HUES48 (cell line): ENCODE data around the gene PCDHA1.

ENCODE experiments used
- H3K27ac ChIP-seq: one replicate; pipeline ENCODE4 v1.7.0; 2013; ENCODE audit warnings: low read depth, low read length, inconsistent platforms
- H3K27me3 ChIP-seq: 2 replicates; pipeline ENCODE4 v1.6.1; 2013; ENCODE audit warnings: mild to moderate bottlenecking, low read length; ENCODE audit not compliant: control insufficient read depth, insufficient read depth
- H3K36me3 ChIP-seq: 2 replicates; pipeline ENCODE4 v1.6.1; 2013; ENCODE audit warnings: low read length; ENCODE audit not compliant: control insufficient read depth, insufficient read depth
- H3K4me1 ChIP-seq: 2 replicates; pipeline ENCODE4 v1.6.1; 2013; ENCODE audit warnings: mild to moderate bottlenecking, low read length; ENCODE audit not compliant: control insufficient read depth, insufficient read depth
- H3K4me3 ChIP-seq: 2 replicates; pipeline ENCODE4 v1.5.1; 2013; ENCODE audit warnings: mild to moderate bottlenecking, low read depth, low read length
- H3K9ac ChIP-seq: 2 replicates; pipeline ENCODE4 v1.6.1; 2013; ENCODE audit warnings: mild to moderate bottlenecking, low read depth, low read length, moderate library complexity
- H3K9me3 ChIP-seq: 2 replicates; pipeline ENCODE4 v1.6.1; 2013; ENCODE audit warnings: low read length; ENCODE audit not compliant: control insufficient read depth, insufficient read depth

PCDHA1 gene

DNA sequence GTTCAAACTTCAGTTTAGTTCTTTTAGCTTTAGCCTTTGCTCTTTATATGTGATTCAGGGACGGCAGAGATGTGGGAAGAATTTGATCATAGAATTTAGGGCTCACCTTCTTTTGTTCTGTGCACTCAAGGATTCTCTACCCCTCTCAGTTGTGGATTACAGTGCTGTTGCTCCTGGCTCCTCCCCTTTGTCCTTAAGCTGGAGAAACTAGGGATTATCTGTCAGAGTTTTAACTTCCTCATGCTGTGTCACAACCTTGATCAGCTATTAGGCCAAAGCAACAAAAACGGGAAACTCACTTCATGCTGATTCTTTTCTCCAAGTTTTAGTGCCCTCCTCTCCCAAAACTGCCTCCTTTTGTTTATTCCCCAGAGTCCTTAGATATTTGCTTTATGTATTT is 167.3 kb downstream of the PCDHA1 start:
- Histone ChIP-seq H3K27ac (no peak overlapping the region), H3K9ac (no peak overlapping the region), H3K36me3 (no peaks in the 10 kb centered on the region), H3K27me3 (no peaks in the 10 kb centered on the region), H3K4me3 (no peak overlapping the region), H3K9me3 (no peaks in the 10 kb centered on the region), H3K4me1 (no peaks in the 10 kb centered on the region)

DNA sequence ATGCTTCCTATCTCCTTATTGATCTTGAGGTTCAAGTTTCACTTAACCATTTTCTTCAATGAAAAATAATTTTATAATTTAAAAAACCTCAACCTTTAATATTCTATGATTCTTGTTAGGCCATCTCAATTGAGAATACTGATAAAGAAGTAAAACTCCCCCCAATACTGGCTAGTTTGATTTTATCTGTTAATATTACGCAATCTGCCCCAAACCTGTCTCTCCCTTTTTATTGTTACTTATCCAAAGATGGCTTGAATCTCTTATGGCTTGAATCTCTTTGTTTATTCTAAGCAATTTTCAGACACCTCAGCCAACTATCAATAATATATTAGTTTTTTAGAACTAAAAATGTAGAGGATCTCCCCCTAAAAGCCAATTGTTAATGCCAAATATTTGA is 176.2 kb downstream of the PCDHA1 start:
- Histone ChIP-seq H3K9me3 (no peaks in the 10 kb centered on the region), H3K36me3 (no peaks in the 10 kb centered on the region), H3K4me3 (no peak overlapping the region), H3K9ac (no peak overlapping the region), H3K27ac (no peak overlapping the region), H3K4me1 (peaks cover 12% of the 10 kb centered on the region), H3K27me3 (peaks cover 27% of the 10 kb centered on the region)

DNA sequence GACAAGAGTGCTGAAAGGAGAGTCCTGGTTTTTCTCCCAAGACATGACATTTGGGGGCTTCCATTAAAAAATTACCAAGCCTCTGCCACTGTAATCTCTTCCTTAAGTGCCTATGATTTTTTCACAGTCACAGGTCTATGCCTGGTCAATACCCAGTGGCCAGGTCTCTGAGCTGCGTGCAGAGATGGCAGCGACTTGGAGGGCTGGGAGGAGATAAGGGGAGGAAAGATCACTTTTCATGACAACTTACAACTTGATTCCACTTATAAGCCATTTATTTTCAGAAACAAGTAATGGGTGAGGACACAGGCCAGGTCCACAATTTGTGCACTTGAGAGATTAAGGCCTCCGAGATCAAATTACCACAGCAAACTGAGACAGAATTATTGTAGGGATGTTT is 178.4 kb downstream of the PCDHA1 start:
- peaks cover 15% of the 10 kb centered on the region for H3K4me1 ChIP-seq
- no peak overlapping the region for H3K4me3 ChIP-seq
- H3K27ac ChIP-seq, result no peak overlapping the region
- H3K9ac ChIP-seq, result no peak overlapping the region
- H3K27me3 ChIP-seq, result peaks cover 42% of the 10 kb centered on the region
- H3K9me3 ChIP-seq, result no peaks in the 10 kb centered on the region
- no peaks in the 10 kb centered on the region for H3K36me3 ChIP-seq

DNA sequence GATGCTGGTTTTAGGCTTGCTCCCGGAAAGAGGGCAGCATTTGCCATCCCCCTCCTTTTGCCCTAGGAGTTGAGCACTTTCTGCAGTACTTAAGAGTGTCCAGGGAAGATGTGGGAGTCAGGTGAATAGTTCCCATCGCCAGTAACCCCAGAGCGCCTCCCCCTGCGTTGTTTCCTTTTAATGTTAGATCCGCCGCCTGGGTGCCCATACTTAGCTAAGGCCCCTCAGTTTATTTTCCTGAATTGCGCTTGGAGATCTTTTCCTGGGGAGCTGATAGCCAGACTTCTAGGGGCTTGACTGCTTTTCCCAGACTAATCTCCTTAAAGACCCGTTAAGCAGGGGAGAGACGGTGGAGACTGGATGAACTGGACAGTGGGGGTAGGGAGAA is 180.0 kb downstream of the PCDHA1 start:
- H3K9me3 ChIP-seq, result no peaks in the 10 kb centered on the region
- peak overlapping the region; percentile 46; the same call in 1 of the 2 replicates for H3K9ac ChIP-seq
- H3K36me3 ChIP-seq, result no peaks in the 10 kb centered on the region
- H3K4me1 ChIP-seq, result peaks cover 19% of the 10 kb centered on the region
- peaks cover 42% of the 10 kb centered on the region for H3K27me3 ChIP-seq
- peak overlapping the region; percentile 44 for H3K27ac ChIP-seq
- H3K4me3 ChIP-seq, result peak overlapping the region; percentile 95

DNA sequence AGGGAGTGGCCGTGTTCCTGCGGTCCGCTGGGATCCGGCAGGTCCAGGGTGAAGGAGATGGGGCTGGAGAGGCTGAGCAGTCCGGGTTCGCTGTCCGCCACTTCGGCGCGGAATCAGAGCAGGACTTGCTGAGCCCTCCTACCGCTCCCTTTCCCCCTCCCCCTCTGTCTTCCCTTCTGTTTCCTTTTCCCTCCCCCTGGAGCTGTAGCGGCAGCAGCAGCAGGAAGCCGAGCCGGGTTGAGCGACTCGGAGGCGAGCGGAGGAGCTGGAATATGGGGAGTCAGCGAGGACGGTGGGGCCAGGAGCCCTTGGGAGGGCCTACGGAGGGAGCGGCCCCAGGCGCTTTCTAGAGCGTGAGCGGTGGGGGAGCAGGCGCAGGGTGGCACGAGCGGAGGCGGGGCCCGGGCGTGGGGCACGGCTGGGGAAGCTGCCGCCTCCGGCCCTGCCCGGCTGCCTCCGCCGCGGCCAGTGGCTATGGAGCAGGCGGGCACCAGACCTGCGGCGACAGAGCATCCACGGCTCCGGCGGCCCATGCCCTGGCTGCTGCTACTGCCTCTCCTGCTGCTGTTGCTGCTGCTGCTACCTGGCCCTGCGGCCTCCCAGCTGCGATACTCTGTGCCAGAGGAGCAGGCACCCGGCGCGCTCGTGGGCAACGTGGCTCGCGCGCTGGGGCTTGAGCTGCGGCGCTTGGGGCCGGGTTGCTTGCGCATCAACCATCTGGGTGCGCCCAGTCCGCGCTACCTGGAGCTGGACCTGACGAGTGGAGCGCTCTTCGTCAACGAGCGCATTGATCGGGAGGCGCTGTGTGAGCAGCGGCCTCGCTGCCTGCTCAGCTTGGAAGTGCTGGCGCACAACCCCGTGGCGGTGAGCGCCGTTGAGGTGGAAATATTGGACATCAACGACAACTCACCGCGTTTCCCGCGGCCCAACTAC is 180.6 kb downstream of the PCDHA1 start, which contains the start of gene PCDHAC2:
Gene PCDHAC2, plus strand, starts transcription at position 184 of the 933 bp plus-strand sequence. Its CDS starts 291 bp downstream, at position 475.
- H3K36me3 ChIP-seq, result no peaks in the 10 kb centered on the region
- H3K9me3 ChIP-seq, result no peaks in the 10 kb centered on the region
- peak within 1 kb of the TSS; percentile 95 for H3K4me3 ChIP-seq
- peaks cover 21% of the 10 kb centered on the region for H3K4me1 ChIP-seq
- H3K27me3 ChIP-seq, result peaks cover 42% of the 10 kb centered on the region
- H3K27ac ChIP-seq, result peak within 1 kb of the TSS; percentile 44
- H3K9ac ChIP-seq, result peak within 1 kb of the TSS; percentile 46

DNA sequence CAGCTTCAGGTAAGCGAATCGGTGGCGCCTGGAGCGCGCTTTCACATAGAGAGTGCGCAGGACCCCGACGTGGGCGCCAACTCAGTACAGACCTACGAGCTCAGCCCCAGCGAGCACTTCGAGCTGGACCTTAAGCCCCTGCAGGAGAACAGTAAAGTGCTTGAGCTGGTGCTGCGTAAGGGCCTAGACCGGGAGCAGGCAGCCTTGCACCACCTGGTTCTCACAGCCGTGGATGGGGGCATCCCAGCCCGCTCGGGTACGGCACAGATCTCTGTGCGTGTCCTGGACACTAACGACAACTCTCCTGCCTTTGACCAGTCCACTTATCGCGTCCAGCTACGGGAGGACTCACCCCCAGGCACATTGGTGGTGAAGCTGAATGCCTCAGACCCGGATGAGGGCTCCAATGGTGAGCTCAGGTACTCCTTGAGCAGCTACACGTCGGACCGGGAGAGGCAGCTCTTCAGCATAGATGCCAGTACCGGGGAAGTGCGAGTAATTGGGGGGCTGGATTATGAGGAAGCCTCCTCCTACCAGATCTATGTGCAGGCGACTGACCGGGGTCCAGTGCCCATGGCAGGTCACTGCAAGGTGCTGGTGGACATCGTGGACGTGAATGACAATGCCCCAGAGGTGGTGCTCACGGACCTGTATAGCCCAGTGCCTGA is 181.4 kb downstream of the PCDHA1 start:
- Histone ChIP-seq H3K9ac (no peak overlapping the region; the same call in 1 of the 2 replicates), H3K27ac (no peak overlapping the region)

DNA sequence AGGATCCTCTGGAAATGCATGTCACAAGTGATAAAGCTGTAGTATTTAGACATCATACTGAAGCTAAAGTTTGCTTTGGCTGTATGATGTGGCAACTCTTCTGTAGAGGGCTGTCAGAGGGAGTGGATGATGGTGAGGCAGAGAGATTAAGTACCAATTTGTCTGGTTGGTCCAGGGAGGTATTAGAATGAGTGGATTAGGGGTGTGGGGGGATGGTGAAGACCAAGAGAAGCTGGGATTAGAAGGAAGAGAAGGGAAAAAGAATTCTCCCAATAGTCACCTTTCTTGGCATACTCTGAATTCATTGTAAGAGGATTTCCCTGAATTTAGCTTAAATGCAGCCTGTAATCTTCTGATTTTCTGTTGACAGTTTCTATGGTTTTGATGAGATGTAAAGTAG is 183.9 kb downstream of the PCDHA1 start:
- Histone ChIP-seq H3K27ac (no peak overlapping the region), H3K9me3 (no peaks in the 10 kb centered on the region), H3K36me3 (no peaks in the 10 kb centered on the region), H3K9ac (no peak overlapping the region), H3K4me1 (peaks cover 19% of the 10 kb centered on the region), H3K27me3 (peaks cover 33% of the 10 kb centered on the region), H3K4me3 (no peak overlapping the region)

More for the DNA sequence above, 181.4 kb downstream of the PCDHA1 start:
- H3K27me3 ChIP-seq, result peaks cover 42% of the 10 kb centered on the region
- no peaks in the 10 kb centered on the region for H3K9me3 ChIP-seq
- H3K4me3 ChIP-seq, result peak overlapping the region; percentile 95
- H3K4me1 ChIP-seq, result peaks cover 21% of the 10 kb centered on the region
- no peaks in the 10 kb centered on the region for H3K36me3 ChIP-seq

DNA sequence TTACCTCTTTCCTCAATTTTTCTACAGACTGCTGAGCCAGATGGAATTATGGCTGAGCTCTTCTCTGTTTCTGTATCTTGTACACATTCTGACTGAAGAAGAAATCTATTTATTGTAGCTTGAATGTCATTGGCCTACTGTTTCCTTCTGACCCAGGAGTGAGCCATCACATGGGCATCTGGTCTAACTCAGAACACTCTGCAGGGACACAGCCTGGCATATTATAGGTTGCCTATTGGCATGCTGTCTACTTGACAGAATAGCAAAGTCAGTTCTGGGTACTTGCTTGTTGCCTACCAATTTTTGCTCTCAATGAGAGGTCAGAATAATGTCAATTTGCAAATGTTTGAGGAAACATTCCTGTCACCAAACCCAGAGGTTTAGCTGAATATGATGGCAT is 187.6 kb downstream of the PCDHA1 start:
- Histone ChIP-seq H3K36me3 (no peaks in the 10 kb centered on the region), H3K4me3 (no peak overlapping the region), H3K9me3 (no peaks in the 10 kb centered on the region), H3K27ac (no peak overlapping the region), H3K9ac (no peak overlapping the region), H3K27me3 (peaks cover 2% of the 10 kb centered on the region; the same call in 1 of the 2 replicates), H3K4me1 (peaks cover 25% of the 10 kb centered on the region)

DNA sequence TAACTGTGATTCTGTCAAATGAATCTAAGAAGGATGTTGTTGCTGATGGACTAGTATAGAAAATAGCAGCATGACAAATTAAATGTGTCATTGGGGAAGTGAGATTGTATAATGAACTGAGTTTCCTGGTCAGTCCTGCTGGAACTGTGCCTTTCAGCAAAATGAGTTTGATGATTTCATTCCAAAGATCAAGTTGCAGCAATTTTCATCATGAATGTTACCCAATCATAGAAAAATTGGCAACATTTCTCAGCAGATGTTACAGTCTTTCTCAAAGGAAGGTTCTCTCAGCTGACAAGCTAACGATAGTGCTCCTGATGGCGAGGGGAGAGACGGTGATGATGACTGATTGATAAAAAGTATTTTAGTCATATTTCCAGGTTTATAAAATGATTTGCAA is 191.1 kb downstream of the PCDHA1 start:
- peaks cover 19% of the 10 kb centered on the region for H3K4me1 ChIP-seq
- no peak overlapping the region for H3K27ac ChIP-seq
- no peaks in the 10 kb centered on the region for H3K27me3 ChIP-seq
- H3K9me3 ChIP-seq, result no peaks in the 10 kb centered on the region
- H3K36me3 ChIP-seq, result no peaks in the 10 kb centered on the region
- no peak overlapping the region for H3K4me3 ChIP-seq
- no peak overlapping the region for H3K9ac ChIP-seq

DNA sequence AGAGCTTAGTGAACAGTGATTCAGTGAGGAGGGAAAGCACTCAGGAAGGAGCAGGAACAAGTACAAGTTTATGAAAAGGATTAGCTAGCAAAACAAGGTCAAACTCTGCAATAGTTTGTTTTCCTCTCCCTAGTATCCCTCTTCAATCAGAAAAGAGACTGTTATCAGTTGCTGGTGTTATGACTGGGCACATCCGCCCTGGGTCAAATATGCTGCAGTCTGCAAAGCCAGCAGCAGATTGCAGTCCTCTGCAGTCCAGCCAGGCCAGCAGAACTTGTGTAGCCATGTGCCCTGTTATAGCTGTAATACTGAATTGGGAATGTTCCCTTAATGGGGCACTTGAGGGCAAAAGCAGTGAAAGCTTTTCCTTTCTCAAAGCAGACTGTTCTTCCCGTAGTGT is 192.3 kb downstream of the PCDHA1 start:
- H3K27ac ChIP-seq, result no peak overlapping the region
- H3K9ac ChIP-seq, result no peak overlapping the region
- H3K9me3 ChIP-seq, result no peaks in the 10 kb centered on the region

DNA sequence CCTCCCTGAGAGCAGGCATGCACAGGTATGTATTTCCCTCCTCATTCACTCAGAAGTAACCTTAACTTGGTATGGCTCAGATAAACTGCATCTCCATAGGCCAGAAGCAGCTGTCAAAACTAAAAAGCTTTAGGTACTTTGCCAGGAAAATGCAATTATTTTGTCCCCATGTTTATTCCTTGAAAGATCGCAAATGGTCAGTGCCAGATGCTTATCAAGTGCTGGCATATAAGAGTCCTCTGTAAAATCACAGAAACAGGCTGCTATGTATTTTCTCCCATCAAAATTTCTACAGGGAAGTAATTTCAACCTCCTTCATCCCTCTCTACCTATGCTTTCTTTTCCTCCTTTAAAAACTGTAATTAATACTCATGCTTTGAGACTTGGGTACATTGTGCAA is 193.0 kb downstream of the PCDHA1 start:
- H3K4me1 ChIP-seq, result peaks cover 19% of the 10 kb centered on the region
- H3K9me3 ChIP-seq, result no peaks in the 10 kb centered on the region
- no peak overlapping the region for H3K9ac ChIP-seq
- no peaks in the 10 kb centered on the region for H3K27me3 ChIP-seq
- H3K4me3 ChIP-seq, result no peak overlapping the region
- no peak overlapping the region for H3K27ac ChIP-seq
- peaks cover 9% of the 10 kb centered on the region; the same call in 1 of the 2 replicates for H3K36me3 ChIP-seq

More for the DNA sequence above, 192.3 kb downstream of the PCDHA1 start:
- no peaks in the 10 kb centered on the region for H3K27me3 ChIP-seq
- H3K36me3 ChIP-seq, result peaks cover 7% of the 10 kb centered on the region; the same call in 1 of the 2 replicates
- H3K4me3 ChIP-seq, result no peak overlapping the region
- peaks cover 19% of the 10 kb centered on the region for H3K4me1 ChIP-seq
